ENCODE results near the gene KCTD17.
A peak's percentile ranks its signal among the peaks of the same experiment; 100 is the strongest.
"Not testable (repeated sequence)": the region's sequence is repeated elsewhere in the genome, so short reads cannot be mapped to it uniquely, and the experiment has no call there.

KCTD17 gene

GRCh38 chr22:37061611-37062375, 10.3 kb downstream of the KCTD17 start:
- DNase-seq: no peak

GRCh38 chr22:37062376-37062675, 10.8 kb downstream of the KCTD17 start:
- no peak for DNase-seq

GRCh38 chr22:37062702-37063381, 11.3 kb downstream of the KCTD17 start:
- no peak for DNase-seq

- no peak for DNase-seq
Measured at GRCh38 chr22:37063431-37064420, 12.2 kb downstream of the KCTD17 start.

GRCh38 chr22:37064553-37064952, 13.0 kb downstream of the KCTD17 start:
- DNase-seq: no peak

GRCh38 chr22:37065180-37065579, 13.6 kb downstream of the KCTD17 start:
- no peak for DNase-seq

GRCh38 chr22:37065961-37066360, 14.4 kb downstream of the KCTD17 start:
- DNase-seq: no peak

- no peak for DNase-seq
Measured at GRCh38 chr22:37067428-37067827, 15.9 kb downstream of the KCTD17 start.

- no peak for DNase-seq
Measured at GRCh38 chr22:37068859-37069258, 17.3 kb downstream of the KCTD17 start.

GRCh38 chr22:37069319-37069718, 17.8 kb downstream of the KCTD17 start:
- no peak for DNase-seq

GRCh38 chr22:37069719-37070118, 18.2 kb downstream of the KCTD17 start:
- no peak for DNase-seq

- no peak for DNase-seq
Measured at GRCh38 chr22:37070334-37070733, 18.8 kb downstream of the KCTD17 start.

- DNase-seq: no peak
Measured at GRCh38 chr22:37070744-37071143, 19.2 kb downstream of the KCTD17 start.

GRCh38 chr22:37071850-37072592, 20.5 kb downstream of the KCTD17 start:
- DNase-seq: not testable (repeated sequence)

GRCh38 chr22:37072673-37073072, 21.1 kb downstream of the KCTD17 start:
- no peak for DNase-seq

GRCh38 chr22:37074537-37074936, 23.0 kb downstream of the KCTD17 start:
- no peak for DNase-seq

- no peak for DNase-seq
Measured at GRCh38 chr22:37075046-37075445, 23.5 kb downstream of the KCTD17 start.

GRCh38 chr22:37075822-37076433, 24.4 kb downstream of the KCTD17 start:
- DNase-seq: no peak

- peak in 7 of 14 donors; percentile 3 to 40 (median 13) for DNase-seq
Measured at GRCh38 chr22:37077802-37078448, 26.4 kb downstream of the KCTD17 start.

- DNase-seq: no peak
Measured at GRCh38 chr22:37079158-37079557, 27.6 kb downstream of the KCTD17 start.

GRCh38 chr22:37079668-37080171, 28.2 kb downstream of the KCTD17 start:
- no peak for DNase-seq

All from C1 segment of cervical spinal cord (tissue), 14 donors.